SK-N-SH (cell line): ENCODE results near the gene SPATA3. TPM values are rescaled to one million over a fixed set of nuclear protein-coding genes. Genes with fewer than 3 reads are reported as not detected.
"Not testable (repeated sequence)": the region's sequence is repeated elsewhere in the genome, so short reads cannot be mapped to it uniquely, and the experiment has no call there.

ENCODE experiments used
- CTCF ChIA-PET: fragments of 300-600, 350-600 bp; formaldehyde crosslinking; extraction: SDS; loops from one replicate; lab custom pipeline; 2021; lab: Yijun Ruan, JAX
- POLR2A ChIA-PET: fragments of 350-600 bp; sonication (Branson Sonifier 250); formaldehyde crosslinking; extraction: SDS; loops from one replicate; lab custom pipeline; 2020; ENCODE audit warnings: antibody characterized with exemption, inconsistent platforms; lab: Yijun Ruan, JAX
- DNase-seq: peaks from one replicate; pipeline ENCODE4 v3.0.0; 2012
- H2AFZ ChIP-seq: fragments of 200-600 bp; sonication (generic); 2 replicates; pipeline ENCODE4 v1.8.1; 2016; ENCODE audit warnings: antibody characterized with exemption, mild to moderate bottlenecking, low read depth
- H3F3A ChIP-seq: fragments of 200-600 bp; sonication (generic); replicated peaks from 2 replicates; pipeline ENCODE3; 2016; ENCODE audit warnings: antibody characterized with exemption, mild to moderate bottlenecking; ENCODE audit not compliant: insufficient read depth
- H3K27ac ChIP-seq, 2 experiments: fragments of 200-500 bp in 1 of 2; fragments of 200-600 bp in 1 of 2; sonication (Bioruptor generic) in 1 of 2; sonication (generic), shearing (Covaris generic) in 1 of 2; 2 replicates each; pipeline versions ENCODE4 v1.5.1 to v1.6.1; 2014 to 2016; ENCODE audit warnings: low read depth in 2 of 2, inconsistent platforms in 1 of 2, low read length in 1 of 2, mild to moderate bottlenecking in 1 of 2, mixed read lengths in 1 of 2
- H3K27me3 ChIP-seq: fragments of 200-600 bp; sonication (generic), shearing (Covaris generic); 2 replicates; pipeline ENCODE4 v1.6.1; 2016; ENCODE audit warnings: mixed run types; ENCODE audit not compliant: insufficient read depth
- H3K36me3 ChIP-seq, 2 experiments: fragments of 200-500 bp in 1 of 2; fragments of 200-600 bp in 1 of 2; sonication (Bioruptor generic) in 1 of 2; sonication (generic) in 1 of 2; replicated peaks in 1 of 2; 2 replicates each; pipeline versions ENCODE3 to v1.5.1; 2014 to 2016; ENCODE audit warnings: low read length in 1 of 2, mild to moderate bottlenecking in 1 of 2; ENCODE audit not compliant: insufficient read depth in 2 of 2, control insufficient read depth in 1 of 2
- H3K4me1 ChIP-seq, 2 experiments: fragments of 200-500 bp in 1 of 2; fragments of 200-600 bp in 1 of 2; sonication (Bioruptor generic) in 1 of 2; sonication (generic), shearing (Covaris generic) in 1 of 2; 2 replicates each; pipeline versions ENCODE4 v1.5.1 to v1.6.1; 2014 to 2016; ENCODE audit warnings: low read depth in 1 of 2, low read length in 1 of 2, mixed run types in 1 of 2; ENCODE audit not compliant: insufficient read depth in 2 of 2, control insufficient read depth in 1 of 2
- H3K4me2 ChIP-seq: fragments of 200-600 bp; sonication (generic), shearing (Covaris generic); 2 replicates; pipeline ENCODE4 v1.6.1; 2017; ENCODE audit warnings: mixed run types
- H3K4me3 ChIP-seq, 2 experiments: fragments of 200-500 bp in 1 of 2; fragments of 200-600 bp in 1 of 2; sonication (Bioruptor generic) in 1 of 2; sonication (generic), shearing (Covaris generic) in 1 of 2; 2 replicates each; pipeline versions ENCODE4 v1.5.1 to v1.8.1; 2014 to 2016; ENCODE audit warnings: low read depth in 2 of 2, inconsistent platforms in 1 of 2, low read length in 1 of 2, mild to moderate bottlenecking in 1 of 2, mixed read lengths in 1 of 2, moderate library complexity in 1 of 2
- H3K79me2 ChIP-seq: fragments of 200-600 bp; sonication (generic); 2 replicates; pipeline ENCODE4 v1.8.1; 2017; ENCODE audit warnings: mild to moderate bottlenecking; ENCODE audit not compliant: insufficient read depth
- H3K9ac ChIP-seq: fragments of 200-600 bp; sonication (generic); 2 replicates; pipeline ENCODE4 v1.6.1; 2017; ENCODE audit warnings: mixed run types
- H3K9me2 ChIP-seq: fragments of 200-600 bp; sonication (generic); 2 replicates; pipeline ENCODE4 v1.6.1; 2017; ENCODE audit warnings: mixed run types
- H3K9me3 ChIP-seq: fragments of 200-600 bp; sonication (generic); 2 replicates; pipeline ENCODE4 v1.6.1; 2017; ENCODE audit warnings: mixed run types, mild to moderate bottlenecking, moderate library complexity
- H4K20me1 ChIP-seq: fragments of 200-600 bp; sonication (generic); 2 replicates; pipeline ENCODE4 v1.6.1; 2017; ENCODE audit warnings: mild to moderate bottlenecking, mixed run types; ENCODE audit not compliant: insufficient read depth
- CHD2 ChIP-seq: fragments of 150-350 bp; IDR thresholded peaks from 2 replicates; pipeline ENCODE4 v1.6.1; 2018; ENCODE audit warnings: low read length; ENCODE audit not compliant: partially characterized antibody
- ELF1 ChIP-seq: IDR thresholded peaks from 2 replicates; pipeline ENCODE4 v1.4.0; 2012
- FOXJ3 ChIP-seq: sonication (generic); formaldehyde crosslinking; IDR thresholded peaks from 2 replicates; pipeline ENCODE4 v1.5.1; 2020; ENCODE audit warnings: mild to moderate bottlenecking, missing genetic modification reagents
- JUND ChIP-seq: IDR thresholded peaks from 2 replicates; pipeline ENCODE4 v1.4.0; 2012
- MEF2A ChIP-seq: IDR thresholded peaks from 2 replicates; pipeline ENCODE4 v1.4.0; 2012; ENCODE audit warnings: low read depth, borderline replicate concordance
- RCOR1 ChIP-seq: fragments of 150-350 bp; IDR thresholded peaks from 2 replicates; pipeline ENCODE4 v1.6.1; 2017; ENCODE audit warnings: antibody characterized with exemption, low read length
- TEAD4 ChIP-seq: IDR thresholded peaks from 2 replicates; pipeline ENCODE4 v1.4.0; 2012; ENCODE audit warnings: mild to moderate bottlenecking, borderline replicate concordance; ENCODE audit not compliant: insufficient read depth
- WGBS: methylation state at CpG from one replicate; pipeline ENCODE4 v1.1.6; 2017; ENCODE audit warnings: low lambda C conversion rate; 5-methylcytosine and 5-hydroxymethylcytosine counted together
- polyA plus RNA-seq, 3 experiments: library from polyadenylated mRNA; depleted of rRNA; stranded (reverse); fragments of >200 nt; gene quantifications; 2 replicates each; pipeline ENCODE4 v1.2.3, GENCODE V29; 2012
- TF ChIP-seq, protein P1 (sequence below): fragments of 150-350 bp; IDR thresholded peaks from 2 replicates; pipeline ENCODE4 v1.6.1; 2016; ENCODE audit warnings: mild to moderate bottlenecking, low read depth, low read length
- TF ChIP-seq, protein P2 (sequence below): IDR thresholded peaks from 2 replicates; pipeline ENCODE4 v1.4.0; 2012; ENCODE audit warnings: low read depth, borderline replicate concordance

Gene SPATA3
- polyA plus RNA-seq, 1 of the 3 experiments (the other 2 are of a cell fraction): not detected

DNA sequence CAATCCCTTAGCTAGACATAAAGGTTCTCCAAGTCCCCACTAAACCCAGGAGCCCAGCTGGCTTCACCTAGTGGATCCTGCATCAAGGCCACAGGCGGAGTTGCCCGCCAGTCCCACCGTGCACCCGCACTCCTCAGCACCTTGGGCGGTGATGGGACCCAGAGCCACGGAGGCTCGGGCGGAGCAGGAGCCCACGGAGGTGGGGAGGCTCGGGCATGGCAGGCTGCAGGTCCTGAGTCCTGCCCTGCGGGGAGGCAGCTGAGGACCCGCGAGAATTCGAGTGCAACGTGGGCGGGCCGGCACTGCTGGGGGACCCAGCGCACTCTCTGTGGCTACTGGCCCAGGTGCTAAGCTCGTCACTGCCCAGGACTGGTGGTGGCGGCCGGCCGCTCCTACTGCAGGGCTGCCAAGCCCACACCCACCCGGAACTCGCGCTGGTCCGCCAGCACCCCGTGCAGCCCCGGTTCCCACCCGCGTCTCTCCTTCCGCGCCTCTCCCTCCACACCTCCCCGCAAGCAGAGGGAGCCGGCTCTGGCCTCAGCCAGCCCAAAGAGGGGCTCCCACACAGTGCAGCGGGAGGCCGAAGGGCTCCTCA is 31.7 kb upstream of the SPATA3 start:
- no peaks in the 10 kb centered on the region for H3K9me3 ChIP-seq
- H3K36me3 ChIP-seq: no peaks in the 10 kb centered on the region
- H3K4me3 ChIP-seq: no peak overlapping the region
- H3K4me1 ChIP-seq: no peaks in the 10 kb centered on the region
- H3K79me2 ChIP-seq: no peaks in the 10 kb centered on the region
- no peak overlapping the region for H3K27ac ChIP-seq
- DNase-seq: no peak
- no peaks in the 10 kb centered on the region; the same call in 1 of the 2 replicates for H3K27me3 ChIP-seq
- H3K9ac ChIP-seq: no peak overlapping the region
- H3F3A ChIP-seq: no peaks in the 10 kb centered on the region
- 85% methylated on average over 15 of the region's 36 CpGs for WGBS
- POLR2A ChIA-PET: interaction anchor here (0.8 kb wide), 1 partner anchor 43 kb away, joined by 3 read pairs; no protein-coding TSS in a partner anchor
- no peaks in the 10 kb centered on the region for H4K20me1 ChIP-seq
- no peak for TF ChIP-seq ELF1
- TF ChIP-seq CHD2: no peak
- TF ChIP-seq MEF2A: no peak
- no peak for TF ChIP-seq JUND
- TF ChIP-seq, protein P1, sequence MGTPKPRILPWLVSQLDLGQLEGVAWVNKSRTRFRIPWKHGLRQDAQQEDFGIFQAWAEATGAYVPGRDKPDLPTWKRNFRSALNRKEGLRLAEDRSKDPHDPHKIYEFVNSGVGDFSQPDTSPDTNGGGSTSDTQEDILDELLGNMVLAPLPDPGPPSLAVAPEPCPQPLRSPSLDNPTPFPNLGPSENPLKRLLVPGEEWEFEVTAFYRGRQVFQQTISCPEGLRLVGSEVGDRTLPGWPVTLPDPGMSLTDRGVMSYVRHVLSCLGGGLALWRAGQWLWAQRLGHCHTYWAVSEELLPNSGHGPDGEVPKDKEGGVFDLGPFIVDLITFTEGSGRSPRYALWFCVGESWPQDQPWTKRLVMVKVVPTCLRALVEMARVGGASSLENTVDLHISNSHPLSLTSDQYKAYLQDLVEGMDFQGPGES: no peak
- no peak for TF ChIP-seq RCOR1
- no peak for TF ChIP-seq TEAD4
- H3K9me2 ChIP-seq: no peaks in the 10 kb centered on the region
- CTCF ChIA-PET: no interaction called here
- no peak overlapping the region for H2AFZ ChIP-seq
- H3K4me2 ChIP-seq: no peak overlapping the region

DNA sequence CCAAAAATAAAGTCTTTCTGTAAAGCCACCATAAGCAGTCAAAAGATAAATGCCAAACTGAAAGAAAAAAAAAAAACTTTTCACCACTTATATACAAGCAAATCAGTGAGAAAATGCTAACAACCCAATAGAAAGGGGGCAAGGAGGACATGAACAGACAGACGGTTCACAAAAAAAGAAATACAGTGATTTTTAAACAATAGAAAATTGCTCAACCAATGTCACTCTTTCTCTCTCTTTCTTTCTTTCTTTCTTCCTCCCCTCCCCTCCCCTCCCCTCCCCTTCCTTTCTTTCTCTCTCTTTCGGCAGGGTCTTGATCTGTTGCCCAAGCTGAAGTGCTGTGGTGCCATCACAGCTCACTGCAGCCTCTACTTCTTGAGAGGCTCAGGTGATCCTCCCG is 28.8 kb upstream of the SPATA3 start:
- TF ChIP-seq MEF2A (no peak), FOXJ3 (CRISPR knock-in tag) (no peak)
- TF ChIP-seq, protein P2, sequence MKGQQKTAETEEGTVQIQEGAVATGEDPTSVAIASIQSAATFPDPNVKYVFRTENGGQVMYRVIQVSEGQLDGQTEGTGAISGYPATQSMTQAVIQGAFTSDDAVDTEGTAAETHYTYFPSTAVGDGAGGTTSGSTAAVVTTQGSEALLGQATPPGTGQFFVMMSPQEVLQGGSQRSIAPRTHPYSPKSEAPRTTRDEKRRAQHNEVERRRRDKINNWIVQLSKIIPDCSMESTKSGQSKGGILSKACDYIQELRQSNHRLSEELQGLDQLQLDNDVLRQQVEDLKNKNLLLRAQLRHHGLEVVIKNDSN: no peak

DNA sequence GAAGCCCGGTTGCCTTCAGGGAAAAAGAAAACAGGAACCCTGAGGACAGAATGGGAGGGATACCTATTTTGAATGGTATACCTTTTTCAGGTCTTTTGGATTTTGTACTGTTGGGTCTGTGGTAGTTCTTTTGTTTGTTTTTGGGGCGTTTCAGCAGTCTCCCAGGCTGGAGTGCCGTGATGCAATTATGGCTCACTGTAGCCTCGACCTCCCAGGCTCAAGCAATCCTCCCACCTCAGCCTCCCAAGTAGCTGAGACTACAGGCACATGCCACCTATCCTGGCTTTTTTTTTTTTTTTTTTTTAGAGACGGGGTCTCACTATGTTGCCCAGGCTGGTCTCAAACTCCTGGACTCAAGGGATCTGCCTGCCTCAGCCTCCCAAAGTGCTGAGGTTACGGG is 27.6 kb upstream of the SPATA3 start:
- H3F3A ChIP-seq, H3K4me1 ChIP-seq, H3K9me3 ChIP-seq, DNase-seq, H3K9ac ChIP-seq, H3K4me3 ChIP-seq, POLR2A ChIA-PET, H3K27me3 ChIP-seq, H3K4me2 ChIP-seq, H3K36me3 ChIP-seq, H4K20me1 ChIP-seq, H3K79me2 ChIP-seq, H3K27ac ChIP-seq, H2AFZ ChIP-seq, H3K9me2 ChIP-seq: not testable (repeated sequence)
- WGBS: 63% methylated on average over 5 of the region's 6 CpGs
- CTCF ChIA-PET: interaction anchor here (1.5 to 1.9 kb wide), 2 partner anchors 19 to 144 kb away, joined by 4 to 8 read pairs; no protein-coding TSS in a partner anchor

More for the DNA sequence above, 28.8 kb upstream of the SPATA3 start:
- Histone ChIP-seq H3K4me2 (no peak overlapping the region), H3K9ac (no peak overlapping the region), H3K79me2 (no peaks in the 10 kb centered on the region), H3F3A (no peaks in the 10 kb centered on the region), H3K4me1 (no peaks in the 10 kb centered on the region), H3K9me3 (no peaks in the 10 kb centered on the region), H3K27ac (no peak overlapping the region), H3K4me3 (no peak overlapping the region), H3K9me2 (no peaks in the 10 kb centered on the region), H2AFZ (no peak overlapping the region), H3K27me3 (no peaks in the 10 kb centered on the region), H3K36me3 (no peaks in the 10 kb centered on the region), H4K20me1 (no peaks in the 10 kb centered on the region)
- POLR2A ChIA-PET: no interaction called here
- 84% methylated on average over 3 of the region's 3 CpGs for WGBS
- DNase-seq: no peak
- CTCF ChIA-PET: interaction anchor here (1.9 kb wide), 1 partner anchor 20 kb away, joined by 8 read pairs; no protein-coding TSS in a partner anchor
